HG02885 (cell line): Measurements from ENCODE around the gene ESM1.
"Not testable (repeated sequence)": the region's sequence is repeated elsewhere in the genome, so short reads cannot be mapped to it uniquely, and the experiment has no call there.

Experiments
- ATAC-seq: cut with Tn5 transposase; IDR thresholded peaks from one replicate; pipeline ENCODE4 v1.9.1; 2021; ENCODE audit warnings: mild to moderate bottlenecking; ENCODE audit not compliant: unreplicated experiment, poor library complexity

ESM1 gene

GRCh38 chr5:54985301-54986268 lies at the start of gene ESM1:
Gene ESM1, minus strand, starts transcription at chr5:54985593. Its CDS starts 76 bp downstream, at chr5:54985517.
- ATAC-seq: no peak

- no peak for ATAC-seq
Measured at GRCh38 chr5:55033568-55033967, 48.2 kb upstream of the ESM1 start.

- no peak for ATAC-seq
Measured at GRCh38 chr5:55031492-55031891, 46.1 kb upstream of the ESM1 start.

- no peak for ATAC-seq
Measured at GRCh38 chr5:55030676-55031369, 45.4 kb upstream of the ESM1 start.

- no peak for ATAC-seq
Measured at GRCh38 chr5:55030220-55030619, 44.8 kb upstream of the ESM1 start.

GRCh38 chr5:55027595-55027994 lies 42.2 kb upstream of the ESM1 start:
- no peak for ATAC-seq

GRCh38 chr5:55022450-55022849 lies 37.1 kb upstream of the ESM1 start:
- ATAC-seq: no peak

GRCh38 chr5:55021821-55022220 lies 36.4 kb upstream of the ESM1 start:
- ATAC-seq: no peak

- ATAC-seq: no peak
Measured at GRCh38 chr5:55021410-55021809, 36.0 kb upstream of the ESM1 start.

- ATAC-seq: not testable (repeated sequence)
Measured at GRCh38 chr5:55010149-55010548, 24.8 kb upstream of the ESM1 start.

- no peak for ATAC-seq
Measured at GRCh38 chr5:55004729-55005128, 19.3 kb upstream of the ESM1 start.

GRCh38 chr5:55003432-55004065 lies 18.2 kb upstream of the ESM1 start:
- ATAC-seq: no peak

- not testable (repeated sequence) for ATAC-seq
Measured at GRCh38 chr5:55002166-55002565, 16.8 kb upstream of the ESM1 start.

GRCh38 chr5:54997081-54997480 lies 11.7 kb upstream of the ESM1 start:
- ATAC-seq: no peak

GRCh38 chr5:54996466-54996865 lies 11.1 kb upstream of the ESM1 start:
- ATAC-seq: no peak

GRCh38 chr5:54995168-54995567 lies 9.8 kb upstream of the ESM1 start:
- no peak for ATAC-seq

GRCh38 chr5:54994628-54995027 lies 9.2 kb upstream of the ESM1 start:
- no peak for ATAC-seq

- no peak for ATAC-seq
Measured at GRCh38 chr5:54993318-54993717, 7.9 kb upstream of the ESM1 start.

GRCh38 chr5:54991416-54991815 lies 6.0 kb upstream of the ESM1 start:
- ATAC-seq: no peak

- no peak for ATAC-seq
Measured at GRCh38 chr5:54990841-54991258, 5.5 kb upstream of the ESM1 start.

GRCh38 chr5:54988817-54989216 lies 3.4 kb upstream of the ESM1 start:
- no peak for ATAC-seq
